Mucosa of descending colon (tissue), 3 donors: ENCODE measurements around the gene PTPN1. TPM values are rescaled to one million over a fixed set of nuclear protein-coding genes. Genes with fewer than 3 reads are reported as not detected.

ENCODE experiments used
- ATAC-seq: fragments of 200-7000 bp; cut with Tn5 transposase; one replicate; pipeline ENCODE4 v1.9.1; 2020; ENCODE audit warnings: mild to moderate bottlenecking, moderate library complexity
- DNase-seq, 3 donors: peaks; one replicate each; pipeline ENCODE4 v3.0.0-alpha.2; 2020
- H3K36me3 ChIP-seq: fragments of 200-600 bp; one replicate; pipeline ENCODE4 v1.8.0; 2021; ENCODE audit warnings: low read depth, mild to moderate bottlenecking
- H3K4me1 ChIP-seq: fragments of 200-600 bp; one replicate; pipeline ENCODE4 v1.8.0; 2021; ENCODE audit warnings: low read depth, mild to moderate bottlenecking
- H3K4me3 ChIP-seq: fragments of 200-600 bp; one replicate; pipeline ENCODE4 v1.8.0; 2021; ENCODE audit warnings: mild to moderate bottlenecking
- H3K9me3 ChIP-seq: fragments of 200-600 bp; one replicate; pipeline ENCODE4 v1.8.0; 2021; ENCODE audit warnings: mild to moderate bottlenecking
- CTCF ChIP-seq: fragments of 200-600 bp; IDR thresholded peaks from one replicate; pipeline ENCODE4 v1.8.0; 2022; ENCODE audit warnings: antibody characterized with exemption, mild to moderate bottlenecking
- intact Hi-C, 2 donors: fragments of 100-400 bp; cut with DNase I in 1 of 2; cut with micrococcal nuclease in 1 of 2; formaldehyde crosslinking; loops; one replicate each; pipeline versions ENCODE4 v1.11.0 to v1.11.1; 2022; cut with DNase I, micrococcal nuclease
- total RNA-seq, 3 donors: library from RNA; stranded (reverse); fragmentation: NEBNext Ultra II Directional in 2 of 3; extraction: Animal tissue kit (Norgen Biotek cat#: 25700) in 2 of 3; gene quantifications; one replicate each; pipeline versions ENCODE4 v1.2.1 to v1.2.4, GENCODE V29; 2021 to 2023
- donor health status: DM: no; HTN: no; CAD: no; lungs with moderate emphysema.
- donor health status: DM: no; HTN: no; CAD: no.
- donor health status: DM: no; HTN: yes; CAD: no.

The PTPN1 gene
- total RNA-seq, 3 donors from 2014 or later: 33.2 to 35.1 (median 33.4) TPM

- no peak for TF ChIP-seq CTCF
Observed at GRCh38 chr20:50519036-50519762, 9.0 kb downstream of the PTPN1 start.

GRCh38 chr20:50520222-50520880, 10.2 kb downstream of the PTPN1 start:
- intact Hi-C loops: no loop called here
- Histone ChIP-seq H3K9me3 (no peaks in the 10 kb centered on the region), H3K4me3 (no peak overlapping the region), H3K4me1 (peaks cover 70% of the 10 kb centered on the region), H3K36me3 (no peaks in the 10 kb centered on the region)
- DNase-seq (no peak), ATAC-seq (peak; percentile 3)
- no peak for TF ChIP-seq CTCF

More at GRCh38 chr20:50519036-50519762, 9.0 kb downstream of the PTPN1 start:
- H3K36me3 ChIP-seq: no peaks in the 10 kb centered on the region
- intact Hi-C loops: no loop called here
- DNase-seq (no peak), ATAC-seq (peak; percentile 45)
- H3K4me3 ChIP-seq: no peak overlapping the region
- no peaks in the 10 kb centered on the region for H3K9me3 ChIP-seq
- peaks cover 78% of the 10 kb centered on the region for H3K4me1 ChIP-seq

DNA sequence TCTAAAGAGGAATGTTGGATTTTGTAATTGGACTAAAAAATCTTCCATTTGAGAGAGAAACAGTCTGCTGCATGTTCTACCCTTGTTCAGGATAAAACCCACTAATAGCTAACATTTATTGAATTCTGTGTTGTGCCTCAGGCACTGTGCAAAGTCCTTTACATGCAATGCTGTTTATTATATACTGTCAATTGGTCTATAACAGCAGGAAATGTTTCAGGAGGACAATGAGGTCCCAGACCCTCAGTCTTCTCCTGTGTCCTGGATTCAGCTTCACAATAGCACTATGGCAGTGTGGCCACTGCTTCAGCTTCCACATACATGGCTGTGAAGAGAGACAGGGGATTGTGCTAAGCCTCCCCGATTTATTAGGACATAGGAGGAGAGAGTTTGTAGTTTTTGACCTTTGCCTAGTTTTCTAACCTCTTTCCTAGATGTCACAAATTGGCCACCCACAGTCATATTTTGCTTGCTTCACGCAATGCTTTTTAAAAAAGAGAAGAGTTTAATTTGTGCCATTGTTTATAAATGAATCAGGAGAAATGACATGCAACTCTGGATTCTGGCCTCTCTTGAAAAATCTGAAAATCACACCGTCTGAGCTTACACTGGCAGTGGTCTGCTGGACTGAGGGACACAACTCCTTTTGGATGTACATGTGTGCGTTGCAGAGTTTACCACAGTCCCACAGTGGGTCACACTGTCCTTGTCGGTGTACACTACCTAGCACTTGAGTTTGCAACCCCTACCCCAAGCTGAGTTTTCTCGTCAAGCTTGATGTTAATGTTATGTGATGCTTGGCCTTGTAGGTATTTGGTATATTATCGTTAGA, 11.3 kb downstream of the PTPN1 start:
- intact Hi-C loops: no loop called here
- no peak overlapping the region for H3K4me3 ChIP-seq
- no peak for DNase-seq
- no peaks in the 10 kb centered on the region for H3K36me3 ChIP-seq
- H3K4me1 ChIP-seq: peaks cover 68% of the 10 kb centered on the region
- no peak for TF ChIP-seq CTCF
- no peak for ATAC-seq
- H3K9me3 ChIP-seq: no peaks in the 10 kb centered on the region

GRCh38 chr20:50522053-50522674, 12.0 kb downstream of the PTPN1 start:
- ATAC-seq: peak; percentile 33
- H3K4me1 ChIP-seq: peaks cover 68% of the 10 kb centered on the region

More at GRCh38 chr20:50522053-50522674, 12.0 kb downstream of the PTPN1 start:
- H3K9me3 ChIP-seq: no peaks in the 10 kb centered on the region
- intact Hi-C loops: no loop called here
- H3K36me3 ChIP-seq: no peaks in the 10 kb centered on the region
- no peak for DNase-seq
- no peak overlapping the region for H3K4me3 ChIP-seq
- TF ChIP-seq CTCF: no peak
